GM12878 (cell line): ENCODE measurements around the gene LILRB5. TPM values are rescaled to one million over a fixed set of nuclear protein-coding genes. Genes with fewer than 3 reads are reported as not detected.

Experiments
- ATAC-seq: fragments of 200-7000 bp; cut with Tn5 transposase; 3 replicates; pipeline ENCODE4 v1.9.1; 2020; ENCODE audit warnings: mild to moderate bottlenecking, moderate library complexity
- BruUV-seq: library from RNA; stranded (reverse); fragments of 400-500 nt; replicated peaks from 2 replicates; lab custom pipeline; 2021; lab: Mats Ljungman, UMichigan
- CTCF ChIA-PET: fragments of 300-600 bp; sonication (Branson Sonifier 250); formaldehyde crosslinking; extraction: SDS; loops from one replicate; lab custom pipeline; 2021; ENCODE audit warnings: inconsistent platforms; lab: Yijun Ruan, JAX
- POLR2A ChIA-PET: fragments of 350-600 bp; formaldehyde crosslinking; extraction: SDS; loops from one replicate; lab custom pipeline; 2021; ENCODE audit warnings: inconsistent platforms; lab: Charles Lee
- RAD21 ChIA-PET: fragments of 300-600 bp; sonication (Branson Sonifier 250); formaldehyde crosslinking; loops from one replicate; lab custom pipeline; 2023; ENCODE audit warnings: antibody characterized with exemption; ENCODE audit not compliant: unreplicated experiment; lab: Charles Lee
- SMC1A ChIA-PET: fragments of 300-600 bp; sonication (Branson Sonifier 250); formaldehyde crosslinking; loops from one replicate; lab custom pipeline; 2023; ENCODE audit not compliant: unreplicated experiment, uncharacterized antibody; lab: Charles Lee
- DNase-seq: peaks from one replicate; pipeline ENCODE4 v3.0.0-alpha.2; 2011; ENCODE audit warnings: low read depth, low spot score
- FAIRE-seq: peaks from 3 replicates; lab custom pipeline; 2011; peaks lifted over from hg19 to GRCh38; lab: Jason Lieb, UNC
- H2AFZ ChIP-seq: 2 replicates; pipeline ENCODE4 v1.6.0; 2011; ENCODE audit warnings: low read depth, low read length, control low read depth; ENCODE audit not compliant: control insufficient read depth
- H3K27ac ChIP-seq: 2 replicates; pipeline ENCODE4 v1.5.1; 2011; ENCODE audit warnings: control low read depth; ENCODE audit not compliant: control insufficient read depth, insufficient read depth
- H3K27me3 ChIP-seq, 2 experiments: replicated peaks in 1 of 2; 2 replicates each; pipeline versions ENCODE4 v1.6.0 to v1.6.1; 2011; ENCODE audit warnings: low read length in 1 of 2; ENCODE audit not compliant: control insufficient read depth in 2 of 2, insufficient read depth in 2 of 2
- H3K36me3 ChIP-seq, 2 experiments: 2 replicates each; pipeline ENCODE4 v1.5.1; 2011; ENCODE audit warnings: low read length in 1 of 2; ENCODE audit not compliant: control insufficient read depth in 2 of 2, insufficient read depth in 2 of 2
- H3K4me1 ChIP-seq: 2 replicates; pipeline ENCODE4 v1.6.1; 2011; ENCODE audit warnings: mild to moderate bottlenecking, low read length, moderate library complexity, mixed read lengths; ENCODE audit not compliant: control insufficient read depth, insufficient read depth
- H3K4me2 ChIP-seq: 2 replicates; pipeline ENCODE4 v1.6.0; 2011; ENCODE audit warnings: control low read depth; ENCODE audit not compliant: control insufficient read depth, insufficient read depth
- H3K4me3 ChIP-seq: fragments of 200-600 bp; sonication (generic); 2 replicates; pipeline ENCODE4 v1.5.1; 2016
- H3K79me2 ChIP-seq: 2 replicates; pipeline ENCODE4 v1.6.0; 2011; ENCODE audit warnings: low read length; ENCODE audit not compliant: control insufficient read depth, insufficient read depth
- H3K9ac ChIP-seq: 2 replicates; pipeline ENCODE4 v1.8.0; 2011; ENCODE audit warnings: low read length, control low read depth, mixed read lengths; ENCODE audit not compliant: control insufficient read depth, insufficient read depth
- H3K9me3 ChIP-seq: replicated peaks from 3 replicates; pipeline ENCODE4 v1.5.1; 2011; ENCODE audit warnings: mild to moderate bottlenecking, low read length; ENCODE audit not compliant: control insufficient read depth, insufficient read depth
- H4K20me1 ChIP-seq: 2 replicates; pipeline ENCODE4 v1.6.0; 2011; ENCODE audit not compliant: control insufficient read depth, insufficient read depth
- BCL3 ChIP-seq: IDR thresholded peaks from 2 replicates; pipeline ENCODE4 v1.6.1; 2011; ENCODE audit warnings: borderline replicate concordance, low read depth, mild to moderate bottlenecking, moderate library complexity, low read length; ENCODE audit not compliant: insufficient read depth, poor library complexity, severe bottlenecking
- CEBPZ ChIP-seq: fragments of 150-350 bp; IDR thresholded peaks from 2 replicates; pipeline ENCODE4 v1.6.1; 2016; ENCODE audit warnings: low read depth, low read length
- IRF4 ChIP-seq: IDR thresholded peaks from 2 replicates; pipeline ENCODE4 v1.6.1; 2011; ENCODE audit warnings: low read depth, low read length
- NKRF ChIP-seq: fragments of 450-650 bp; conservative IDR thresholded peaks from 2 replicates; pipeline ENCODE4 v1.6.1; 2017; ENCODE audit warnings: mild to moderate bottlenecking, moderate library complexity
- PRDM15 ChIP-seq: fragments of 450-650 bp; formaldehyde crosslinking; IDR thresholded peaks from 2 replicates; pipeline ENCODE4 v1.4.0; 2020; ENCODE audit warnings: mild to moderate bottlenecking, moderate library complexity
- WGBS: methylation state at CpG from one replicate; pipeline ENCODE4 v1.1.6; 2016; ENCODE audit warnings: low lambda C conversion rate; ENCODE audit not compliant: insufficient replicate concordance, insufficient coverage; ENCODE audit errors: missing lambda C conversion rate; 5-methylcytosine and 5-hydroxymethylcytosine counted together
- in situ Hi-C: fragments of 300-500 bp; cut with MboI; formaldehyde crosslinking; loops from 9 replicates; pipeline ENCODE4 v1.14.3; 2018; ENCODE audit warnings: mixed read lengths
- intact Hi-C: fragments of 100-400 bp; cut with micrococcal nuclease; formaldehyde crosslinking; loops from one replicate; pipeline ENCODE4 v1.14.2; 2022; ENCODE audit not compliant: unreplicated experiment
- polyA plus RNA-seq, 11 experiments: library from polyadenylated mRNA; depleted of rRNA in 4 of 11; unstranded in 6 of 11; stranded (reverse) in 5 of 11; fragments of >200 nt; fragmentation: Nextera tagmentation in 4 of 11; fragmentation: Illumina TruSeq in 1 of 11; extraction: Ambion mirVana in 4 of 11; extraction: Trizol in 1 of 11; gene quantifications; 1 replicate in 1 of 11; 2 replicates in 10 of 11; pipeline versions ENCODE4 v1.2.1 to v1.2.3, GENCODE V29; 2011 to 2016; ENCODE audit warnings: inconsistent platforms in 2 of 11, missing spikeins in 2 of 11, low read depth in 1 of 11
- total RNA-seq, 4 experiments: library from RNA; depleted of rRNA in 3 of 4; stranded (reverse); fragments of >200 nt in 3 of 4; fragmentation: Illumina TruSeq in 1 of 4; extraction: Trizol in 1 of 4; gene quantifications; 2 replicates each; pipeline versions ENCODE4 v1.2.1 to v1.2.3, GENCODE V29; 2013 to 2021

Gene LILRB5
- total and polyA plus RNA-seq, 10 of the 15 experiments (the other 5 are each of a cell fraction or from before 2014, with no cell fraction given), result 0.01 to 0.13 TPM; not detected in 8

- intact Hi-C loops (no loop called here), in situ Hi-C loops (no loop called here)
- TF ChIP-seq NKRF (no peak), BCL3 (no peak), PRDM15 (CRISPR knock-in tag) (no peak), CEBPZ (no peak), IRF4 (no peak)
- no peaks in the 10 kb centered on the region for H4K20me1 ChIP-seq
- H3K79me2 ChIP-seq, result no peaks in the 10 kb centered on the region
- H3K36me3 ChIP-seq, result no peaks in the 10 kb centered on the region
- no peaks in the 10 kb centered on the region for H3K9me3 ChIP-seq
- 45% methylated on average over 5 of the region's 8 CpGs for WGBS
- no peaks in the 10 kb centered on the region for H3K4me1 ChIP-seq
- FAIRE-seq, result no peak
- no TSS peak for BruUV-seq
- CTCF ChIA-PET, result no interaction called here
- POLR2A ChIA-PET, result no interaction called here
- no peak overlapping the region for H3K4me2 ChIP-seq
- RAD21 ChIA-PET, result no interaction called here
- no peak for DNase-seq
- no peak overlapping the region for H3K4me3 ChIP-seq
- no peaks in the 10 kb centered on the region for H3K27me3 ChIP-seq
- H3K9ac ChIP-seq, result no peak overlapping the region
- no peak overlapping the region for H2AFZ ChIP-seq
- SMC1A ChIA-PET, result no interaction called here
- no peak overlapping the region for H3K27ac ChIP-seq
- ATAC-seq, result no peak
Observed at GRCh38 chr19:54218259-54218658, 38.8 kb downstream of the LILRB5 start.
